Glomerular endothelial cell (primary cell): ENCODE measurements around the gene ZNF677. TPM values are rescaled to one million over a fixed set of nuclear protein-coding genes. Genes with fewer than 3 reads are reported as not detected.
A peak's percentile ranks its signal among the peaks of the same experiment; 100 is the strongest.
"Not testable (repeated sequence)": the region's sequence is repeated elsewhere in the genome, so short reads cannot be mapped to it uniquely, and the experiment has no call there.

Experiments
- DNase-seq: peaks from one replicate; pipeline ENCODE4 v3.0.0-alpha.2; 2011; ENCODE audit warnings: low read depth, low spot score; ENCODE audit errors: extremely low read depth
- total RNA-seq: library from RNA; depleted of rRNA; stranded (reverse); fragments of >200 nt; gene quantifications from 2 replicates; pipeline ENCODE4 v1.2.3, GENCODE V29; 2015

ZNF677 gene
- 18.7 and 28.1 TPM in 2 replicates for total RNA-seq

DNA sequence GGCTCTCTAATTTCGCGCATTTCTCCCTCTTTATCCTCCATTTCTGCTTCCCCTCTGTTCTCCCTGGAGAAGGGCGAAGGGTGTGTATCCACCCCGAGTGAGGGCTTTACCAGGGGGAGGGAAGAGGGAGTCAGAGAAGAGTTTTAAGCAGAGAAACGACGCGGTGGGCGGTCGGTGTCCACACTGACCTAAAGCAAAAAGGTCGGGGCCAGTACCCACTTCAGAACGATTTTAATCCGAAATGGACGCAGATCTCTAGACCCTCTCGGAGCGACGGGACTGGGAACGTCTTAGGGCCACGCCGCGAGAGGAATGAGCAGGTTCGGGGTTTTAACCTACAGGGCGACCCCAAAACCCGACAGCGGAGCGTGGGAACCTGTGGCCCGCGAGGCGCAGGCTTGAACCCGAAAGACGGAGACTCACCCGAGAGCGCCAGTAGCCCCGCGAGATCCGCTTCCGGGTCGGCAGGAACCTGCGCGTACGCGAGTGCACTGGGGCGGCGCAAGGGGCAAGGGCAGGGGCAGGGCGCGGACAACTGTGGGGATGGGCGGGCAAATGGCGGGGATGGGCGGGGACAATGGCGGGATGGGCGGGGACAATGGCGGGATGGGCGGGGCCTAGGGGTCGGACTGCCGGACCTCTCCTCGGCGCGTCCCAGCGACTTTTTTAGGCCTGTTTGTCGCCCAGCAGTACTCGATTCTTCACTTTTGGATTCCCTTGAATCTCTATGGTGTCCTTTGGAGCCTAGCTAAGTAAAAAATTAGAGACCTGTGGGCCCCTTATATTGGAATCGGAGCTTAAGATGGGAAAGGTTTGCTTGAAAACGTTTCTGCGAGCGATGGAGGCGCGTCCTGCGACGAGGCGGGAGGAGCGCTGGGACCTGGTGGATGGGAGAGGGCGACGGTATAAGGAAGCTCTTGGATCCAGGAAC, at the start of gene ZNF677:
Gene ZNF677 (minus strand): TSS at position 463 of the 931 bp plus-strand sequence. CDS start 3,323 bp downstream, outside the sequence.
- peak; percentile 18 for DNase-seq

DNA sequence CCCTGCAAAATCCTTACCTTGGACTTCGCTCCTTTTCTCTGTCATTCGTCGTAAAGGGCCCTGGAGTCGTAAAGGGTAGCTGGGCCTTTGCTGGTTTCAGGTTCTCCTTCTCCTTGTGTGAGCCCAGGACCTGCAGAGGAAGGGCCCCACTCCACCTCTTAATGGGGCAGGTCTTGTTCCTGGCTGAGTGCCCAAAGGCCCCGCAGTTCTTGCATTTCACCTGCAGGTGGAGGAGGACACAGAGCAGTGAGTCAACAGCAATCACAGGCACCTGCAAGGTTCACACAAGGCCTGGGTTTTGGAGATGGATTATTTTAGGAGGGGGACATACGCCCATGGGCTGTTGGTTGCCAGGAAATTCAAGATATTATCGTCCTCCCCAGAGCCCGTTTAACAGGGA, 46.7 kb upstream of the ZNF677 start:
- DNase-seq, result not testable (repeated sequence)

GRCh38 chr19:53294786-53295441, 40.2 kb upstream of the ZNF677 start:
- no peak for DNase-seq

DNA sequence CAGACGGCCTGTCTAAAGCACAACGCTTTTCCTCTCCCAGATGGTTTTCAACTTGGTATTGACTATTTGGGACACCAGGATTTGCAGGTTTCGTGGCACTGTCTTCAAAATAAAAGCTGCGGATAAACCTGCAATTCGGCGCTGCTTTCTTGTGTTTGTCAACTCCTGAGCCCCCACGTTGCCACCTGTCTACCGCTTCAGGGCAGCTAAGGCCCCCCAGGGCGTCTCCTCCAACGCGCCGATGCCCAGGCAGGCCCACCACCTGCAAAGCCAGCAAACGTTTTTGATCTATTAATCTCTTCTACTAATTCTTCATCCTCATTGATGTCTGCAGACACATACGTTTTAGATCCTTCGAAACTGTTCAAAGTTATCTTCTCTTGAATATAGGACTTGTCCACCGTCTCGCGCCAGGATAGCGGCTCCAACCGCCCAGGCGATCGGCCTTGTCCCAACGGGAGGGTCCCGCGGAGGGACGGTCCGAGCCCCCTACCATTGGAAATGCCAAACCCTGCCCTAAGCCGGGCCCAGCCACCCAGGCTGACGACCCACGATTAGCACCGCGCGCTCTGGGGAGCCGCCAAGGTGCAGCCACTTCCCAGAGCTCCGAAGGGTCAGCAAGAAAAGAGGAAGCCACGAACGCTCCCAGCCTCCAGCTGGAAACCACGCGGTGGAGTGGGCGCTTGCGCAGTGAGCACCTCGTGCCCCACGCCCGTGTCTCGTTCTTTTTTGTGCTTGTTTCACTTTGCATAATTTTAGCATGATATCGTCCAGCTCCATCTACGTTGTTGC, 36.3 kb upstream of the ZNF677 start:
- no peak for DNase-seq

- DNase-seq, result no peak
These were observed 30.4 kb upstream of the ZNF677 start for GRCh38 chr19:53285087-53285486.

GRCh38 chr19:53281947-53282346, 27.3 kb upstream of the ZNF677 start:
- DNase-seq, result not testable (repeated sequence)

GRCh38 chr19:53275480-53275879, 20.8 kb upstream of the ZNF677 start:
- no peak for DNase-seq

GRCh38 chr19:53272044-53272443, 17.4 kb upstream of the ZNF677 start:
- no peak for DNase-seq

- DNase-seq, result not testable (repeated sequence)
These were observed 15.2 kb upstream of the ZNF677 start for GRCh38 chr19:53269861-53270260.

DNA sequence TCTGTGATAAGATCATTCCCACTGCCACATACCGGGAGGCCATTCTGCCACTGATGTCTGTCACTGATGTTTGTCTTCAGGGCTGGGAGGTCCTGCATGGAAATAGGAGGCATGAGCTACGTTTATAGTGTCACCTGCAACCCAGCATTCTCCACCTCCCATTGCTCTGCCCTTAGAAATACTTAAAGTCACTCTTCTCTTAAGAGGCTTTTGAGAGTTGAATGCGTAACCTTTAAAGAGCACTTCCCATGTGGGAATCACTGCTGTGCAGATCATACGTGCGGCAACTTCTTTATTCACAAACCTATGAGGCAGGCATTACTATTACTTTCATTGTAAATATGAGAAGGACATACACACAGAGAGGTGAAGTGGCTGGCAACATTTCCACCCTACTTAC, 12.9 kb upstream of the ZNF677 start, which contains the start of gene VN1R4:
Gene VN1R4 (minus strand): TSS at position 101 of the 400 bp plus-strand sequence. CDS start 58 bp downstream, at position 43.
- not testable (repeated sequence) for DNase-seq

DNA sequence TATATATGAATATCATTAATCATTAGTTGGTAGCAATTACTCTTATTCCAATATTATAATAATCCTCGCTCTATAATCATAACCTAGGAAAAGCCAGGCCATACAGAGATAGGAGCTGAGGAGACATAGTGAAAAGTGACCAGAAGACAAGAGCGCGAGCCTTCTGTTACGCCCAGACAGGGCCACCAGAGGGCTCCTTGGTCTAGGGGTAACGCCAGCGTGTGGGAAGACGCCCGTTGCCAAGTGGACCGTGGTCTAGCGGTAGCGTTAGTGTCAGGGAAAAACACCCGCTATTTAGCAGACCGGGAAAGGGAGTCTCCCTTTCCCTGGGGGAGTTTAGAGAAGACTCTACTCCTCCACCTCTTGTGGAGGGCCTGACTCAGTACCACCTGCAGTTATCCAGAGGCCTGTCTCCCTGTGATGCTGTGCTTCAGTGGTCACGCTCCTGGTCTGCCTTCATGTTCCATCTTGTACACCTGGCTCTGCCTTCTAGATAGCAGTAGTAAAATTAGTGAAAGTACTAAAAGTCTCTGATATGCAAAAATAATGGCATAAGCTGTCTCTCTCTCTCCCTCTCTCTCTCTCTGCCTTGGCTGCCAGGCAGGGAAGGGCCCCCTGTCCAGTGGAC, 3.2 kb upstream of the ZNF677 start, which contains the start of gene VN1R2:
Gene VN1R2 (plus strand): TSS at position 578 of the 628 bp plus-strand sequence. CDS start 84 bp downstream, outside the sequence.
- DNase-seq, result not testable (repeated sequence)

GRCh38 chr19:53246498-53246897, 8.2 kb downstream of the ZNF677 start:
- no peak for DNase-seq

GRCh38 chr19:53237114-53237777, 17.4 kb downstream of the ZNF677 start:
- DNase-seq, result no peak

DNA sequence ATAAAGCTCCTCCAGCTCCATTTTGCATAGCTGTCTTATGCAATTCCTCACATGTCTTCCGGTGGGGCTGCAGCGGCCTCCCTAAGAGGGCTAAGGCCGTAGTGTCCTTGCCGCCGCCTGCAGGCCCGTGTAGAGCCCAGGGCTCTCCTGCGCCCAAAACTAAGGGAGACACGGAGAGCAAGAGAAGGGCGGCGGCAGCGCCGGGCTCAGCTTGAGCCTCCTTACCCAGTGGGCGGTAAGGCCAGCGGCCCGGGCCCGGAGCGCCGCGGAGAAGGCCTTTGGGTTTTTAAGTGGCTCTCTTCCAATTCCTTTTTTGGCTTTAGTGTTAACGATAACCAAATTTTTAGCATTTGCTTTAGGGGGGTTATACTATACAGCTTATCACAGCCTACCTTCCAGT, 30.1 kb downstream of the ZNF677 start:
- DNase-seq, result no peak

DNA sequence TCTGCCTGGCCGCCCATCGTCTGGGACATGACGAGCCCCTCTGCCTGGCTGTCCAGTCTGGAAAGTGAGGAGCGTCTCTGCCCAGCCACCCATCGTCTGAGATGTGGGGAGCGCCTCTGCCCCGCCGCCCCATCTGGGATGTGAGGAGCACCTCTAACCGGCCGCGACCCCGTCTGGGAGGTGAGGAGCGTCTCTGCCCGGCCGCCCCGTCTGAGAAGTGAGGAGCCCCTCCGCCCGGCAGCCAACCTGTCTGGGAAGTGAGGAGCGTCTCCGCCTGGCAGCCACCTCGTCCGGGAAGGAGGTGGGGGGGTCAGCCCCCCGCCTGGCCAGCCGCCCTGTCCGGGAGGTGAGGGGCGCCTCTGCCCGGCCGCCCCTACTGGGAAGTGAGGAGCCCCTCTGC, 32.0 kb downstream of the ZNF677 start:
- not testable (repeated sequence) for DNase-seq

DNA sequence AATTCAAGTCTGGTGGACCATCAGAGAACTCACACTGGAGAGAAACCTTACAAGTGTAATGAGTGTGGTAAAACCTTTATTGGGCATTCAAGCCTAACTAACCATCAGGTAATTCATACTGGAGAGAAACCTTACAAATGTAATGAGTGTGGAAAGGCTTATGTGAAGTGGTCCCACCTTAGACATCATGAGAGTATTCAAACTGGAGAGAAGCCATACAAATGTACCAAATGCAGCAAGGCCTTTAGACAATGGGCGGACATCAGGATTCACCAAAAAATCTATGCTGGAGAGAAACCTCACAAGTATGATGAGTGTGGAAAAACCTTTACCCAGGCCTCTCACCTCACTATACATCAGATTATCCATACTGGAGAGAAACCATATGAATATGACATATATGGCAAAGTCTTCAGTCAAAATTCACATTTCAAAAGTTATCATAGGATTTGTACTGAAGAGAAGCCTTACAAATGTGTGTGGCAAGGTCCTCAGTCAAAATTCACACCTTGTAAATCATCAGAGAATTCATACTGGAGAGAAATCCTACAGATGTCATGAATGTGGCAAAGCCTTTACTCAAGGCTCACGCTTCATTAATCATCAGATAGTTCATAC, 41.9 kb downstream of the ZNF677 start:
- no peak for DNase-seq

DNA sequence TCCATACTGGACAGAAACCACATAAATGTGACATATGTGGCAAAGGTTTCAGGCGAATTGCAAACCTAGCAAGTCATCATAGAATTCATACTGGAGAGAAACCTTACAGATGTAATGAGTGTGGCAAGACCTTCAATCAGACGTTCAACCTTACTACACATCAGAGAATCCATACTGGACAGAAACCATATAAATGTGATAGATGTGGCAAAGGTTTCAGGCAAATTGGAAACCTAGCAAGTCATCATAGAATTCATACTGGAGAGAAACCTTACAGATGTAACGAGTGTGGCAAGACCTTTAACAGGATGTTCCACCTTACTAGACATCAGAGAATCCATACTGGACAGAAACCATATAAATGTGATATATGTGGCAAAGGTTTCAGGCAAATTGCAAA, 43.1 kb downstream of the ZNF677 start:
- not testable (repeated sequence) for DNase-seq

DNA sequence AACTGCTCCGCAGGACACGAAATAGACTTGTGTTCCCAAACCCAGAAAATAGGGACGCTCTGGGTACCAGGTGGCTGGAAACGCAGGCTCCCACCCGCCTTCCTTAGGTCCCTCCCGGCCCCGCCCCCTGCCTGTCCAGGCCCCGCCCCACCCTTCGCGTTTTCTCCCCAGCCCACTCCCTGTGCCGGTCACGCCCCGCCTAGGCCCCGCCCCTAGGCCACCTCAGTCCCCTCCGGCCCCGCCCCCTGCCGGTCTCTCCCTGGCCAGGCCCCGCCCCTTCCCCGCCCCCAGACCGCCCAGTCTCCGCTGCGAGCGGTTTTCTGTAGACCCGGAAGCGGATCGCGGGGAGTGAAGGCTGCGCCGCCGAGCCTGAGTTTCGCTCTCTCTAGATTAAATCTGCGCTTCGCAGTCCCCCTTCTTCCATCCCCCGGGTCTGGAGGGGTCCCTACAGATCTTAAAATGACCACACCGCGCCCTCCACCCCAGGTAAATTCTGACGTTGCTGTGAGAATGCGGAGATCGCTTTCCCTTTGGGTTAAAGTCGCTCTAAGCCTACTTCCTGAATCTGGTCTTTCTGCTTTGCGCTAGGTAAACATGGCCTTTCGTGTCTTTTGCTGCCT, 57.8 kb downstream of the ZNF677 start:
- peak; percentile 27 for DNase-seq
